Trophoblast cell (in vitro differentiated cells and primary cell): ENCODE data around the gene ELOVL4. TPM values are rescaled to one million over a fixed set of nuclear protein-coding genes. Genes with fewer than 3 reads are reported as not detected.
A peak's percentile ranks its signal among the peaks of the same experiment; 100 is the strongest.

Experiments used
- DNase-seq, 2 donors: peaks; one replicate each; pipeline ENCODE4 v3.0.0-alpha.2; 2016
- H2AFZ ChIP-seq: 2 replicates; pipeline ENCODE4 v1.6.1; 2013; ENCODE audit warnings: low read length, moderate library complexity, mild to moderate bottlenecking; ENCODE audit not compliant: insufficient read depth, poor library complexity
- H2AK5ac ChIP-seq: 2 replicates; pipeline ENCODE4 v1.6.1; 2013; ENCODE audit warnings: mild to moderate bottlenecking, low read length
- H2BK120ac ChIP-seq: 2 replicates; pipeline ENCODE4 v1.6.1; 2013; ENCODE audit warnings: low read length, mild to moderate bottlenecking, moderate library complexity; ENCODE audit not compliant: insufficient read depth, poor library complexity
- H2BK12ac ChIP-seq: 2 replicates; pipeline ENCODE4 v1.6.1; 2013; ENCODE audit warnings: mild to moderate bottlenecking, low read length, moderate library complexity
- H2BK5ac ChIP-seq: 2 replicates; pipeline ENCODE4 v1.6.1; 2013; ENCODE audit warnings: low read length, low read depth, moderate library complexity, mild to moderate bottlenecking; ENCODE audit not compliant: poor library complexity
- H3K14ac ChIP-seq: 2 replicates; pipeline ENCODE4 v1.6.1; 2013; ENCODE audit warnings: mild to moderate bottlenecking, low read length
- H3K18ac ChIP-seq: 2 replicates; pipeline ENCODE4 v1.6.1; 2013; ENCODE audit warnings: mild to moderate bottlenecking, low read length
- H3K23ac ChIP-seq: 2 replicates; pipeline ENCODE4 v1.6.1; 2013; ENCODE audit warnings: low read length
- H3K27ac ChIP-seq: 2 replicates; pipeline ENCODE4 v1.5.1; 2013; ENCODE audit warnings: low read depth, mild to moderate bottlenecking, inconsistent platforms, low read length, moderate library complexity
- H3K27me3 ChIP-seq: 2 replicates; pipeline ENCODE4 v1.6.1; 2013; ENCODE audit warnings: inconsistent platforms, mild to moderate bottlenecking, low read length, moderate library complexity; ENCODE audit not compliant: insufficient read depth
- H3K36me3 ChIP-seq, 2 experiments: 1 replicate in 1 of 2; 2 replicates in 1 of 2; pipeline ENCODE4 v1.6.1; 2013; ENCODE audit warnings: low read length in 2 of 2, mild to moderate bottlenecking in 2 of 2, moderate library complexity in 1 of 2; ENCODE audit not compliant: insufficient read depth in 2 of 2, control insufficient read depth in 1 of 2
- H3K4ac ChIP-seq: 2 replicates; pipeline ENCODE4 v1.6.1; 2013; ENCODE audit warnings: low read depth, mild to moderate bottlenecking, low read length, moderate library complexity
- H3K4me1 ChIP-seq, 2 experiments: 1 replicate in 1 of 2; 2 replicates in 1 of 2; pipeline ENCODE4 v1.6.1; 2013; ENCODE audit warnings: low read length in 2 of 2, mild to moderate bottlenecking in 2 of 2, moderate library complexity in 1 of 2; ENCODE audit not compliant: insufficient read depth in 2 of 2, control insufficient read depth in 1 of 2
- H3K4me2 ChIP-seq: 2 replicates; pipeline ENCODE4 v1.6.1; 2013; ENCODE audit warnings: inconsistent platforms, mild to moderate bottlenecking, low read length, moderate library complexity
- H3K4me3 ChIP-seq: 2 replicates; pipeline ENCODE4 v1.5.1; 2013; ENCODE audit warnings: mild to moderate bottlenecking, low read depth, low read length, inconsistent platforms
- H3K79me1 ChIP-seq: one replicate; pipeline ENCODE4 v1.6.1; 2013; ENCODE audit warnings: low read length
- H3K79me2 ChIP-seq: 2 replicates; pipeline ENCODE4 v1.6.1; 2013; ENCODE audit warnings: low read length, mild to moderate bottlenecking; ENCODE audit not compliant: control insufficient read depth, insufficient read depth, poor library complexity
- H3K9ac ChIP-seq: 2 replicates; pipeline ENCODE4 v1.6.1; 2013; ENCODE audit warnings: mild to moderate bottlenecking, low read length
- H3K9me3 ChIP-seq: 2 replicates; pipeline ENCODE4 v1.6.1; 2013; ENCODE audit warnings: low read depth, mild to moderate bottlenecking, control low read depth, inconsistent platforms, low read length; ENCODE audit not compliant: insufficient read depth
- H4K12ac ChIP-seq: 2 replicates; pipeline ENCODE4 v1.6.1; 2013; ENCODE audit warnings: low read depth, mild to moderate bottlenecking, low read length, moderate library complexity
- H4K8ac ChIP-seq: 2 replicates; pipeline ENCODE4 v1.6.1; 2013; ENCODE audit warnings: low read depth, mild to moderate bottlenecking, low read length, moderate library complexity
- H4K91ac ChIP-seq: one replicate; pipeline ENCODE4 v1.6.1; 2013; ENCODE audit warnings: low read depth, mild to moderate bottlenecking, low read length, moderate library complexity
- WGBS: extraction: QIAGEN DNeasy Blood & Tissue Kit; methylation state at CpG from one replicate; pipeline ENCODE4 v1.1.7; 2013; ENCODE audit warnings: missing lambda C conversion rate; ENCODE audit not compliant: insufficient read length, insufficient coverage; ENCODE audit errors: extremely low coverage; 5-methylcytosine and 5-hydroxymethylcytosine counted together
- polyA plus RNA-seq: library from polyadenylated mRNA; stranded (reverse); fragments of 200-250 nt; gene quantifications from 2 replicates; pipeline ENCODE4 v1.2.3, GENCODE V29; 2013

ELOVL4 gene
- polyA plus RNA-seq: 6.7 and 7.1 TPM in 2 replicates

- peaks cover 3% of the 10 kb centered on the region for H3K79me2 ChIP-seq
- peak within 1 kb of the TSS; percentile 21 for H4K12ac ChIP-seq
- no peak within 1 kb of the TSS for H2AK5ac ChIP-seq
- H3K36me3 ChIP-seq: no peaks in the 10 kb centered on the region
- no peak within 1 kb of the TSS for H3K23ac ChIP-seq
- H3K79me1 ChIP-seq: peaks cover 3% of the 10 kb centered on the region
- H3K14ac ChIP-seq: peak within 1 kb of the TSS; percentile 30
- H2BK5ac ChIP-seq: no peak within 1 kb of the TSS
- H3K9me3 ChIP-seq: no peaks in the 10 kb centered on the region
- no peak within 1 kb of the TSS for H2BK12ac ChIP-seq
- H3K27me3 ChIP-seq: no peaks in the 10 kb centered on the region
- DNase-seq: peak in 1 of 2 donors; percentile 24
- peak within 1 kb of the TSS; percentile 73 for H3K4me2 ChIP-seq
- H2AFZ ChIP-seq: peak within 1 kb of the TSS; percentile 58
- no peak within 1 kb of the TSS for H3K18ac ChIP-seq
- H3K9ac ChIP-seq: no peak within 1 kb of the TSS
- H3K27ac ChIP-seq: no peak within 1 kb of the TSS
- H4K8ac ChIP-seq: peak within 1 kb of the TSS; percentile 41
- no CpG with 5 or more reads among the region's 84 CpGs for WGBS
- peaks cover 5 to 8% of the 10 kb centered on the region in 2 experiments for H3K4me1 ChIP-seq
- peak within 1 kb of the TSS; percentile 78 for H3K4me3 ChIP-seq
- H4K91ac ChIP-seq: no peak within 1 kb of the TSS
- no peak within 1 kb of the TSS for H2BK120ac ChIP-seq
- no peak within 1 kb of the TSS for H3K4ac ChIP-seq
These were observed at the start of gene ELOVL4 for GRCh38 chr6:79947191-79948186. TSS of gene ELOVL4 (minus strand) at chr6:79947553. CDS start at chr6:79947279, 274 bp downstream.

- Histone ChIP-seq H3K79me2 (no peaks in the 10 kb centered on the region), H4K91ac (no peak overlapping the region), H2BK5ac (no peak overlapping the region), H3K4ac (no peak overlapping the region), H3K23ac (no peak overlapping the region), H3K14ac (no peak overlapping the region), H3K9me3 (peaks cover 2% of the 10 kb centered on the region), H3K18ac (no peak overlapping the region), H3K36me3 (no peaks in the 10 kb centered on the region), H4K8ac (no peak overlapping the region), H3K9ac (no peak overlapping the region), H3K27ac (no peak overlapping the region), H2BK120ac (no peak overlapping the region), H3K4me2 (no peak overlapping the region), H2AK5ac (no peak overlapping the region), H3K4me1 (no peaks in the 10 kb centered on the region), H2BK12ac (no peak overlapping the region), H3K79me1 (no peaks in the 10 kb centered on the region), H4K12ac (no peak overlapping the region), H3K4me3 (no peak overlapping the region), H3K27me3 (no peaks in the 10 kb centered on the region), H2AFZ (no peak overlapping the region)
- no peak for DNase-seq
These were observed 46.6 kb upstream of the ELOVL4 start for GRCh38 chr6:79993911-79994309.

DNA sequence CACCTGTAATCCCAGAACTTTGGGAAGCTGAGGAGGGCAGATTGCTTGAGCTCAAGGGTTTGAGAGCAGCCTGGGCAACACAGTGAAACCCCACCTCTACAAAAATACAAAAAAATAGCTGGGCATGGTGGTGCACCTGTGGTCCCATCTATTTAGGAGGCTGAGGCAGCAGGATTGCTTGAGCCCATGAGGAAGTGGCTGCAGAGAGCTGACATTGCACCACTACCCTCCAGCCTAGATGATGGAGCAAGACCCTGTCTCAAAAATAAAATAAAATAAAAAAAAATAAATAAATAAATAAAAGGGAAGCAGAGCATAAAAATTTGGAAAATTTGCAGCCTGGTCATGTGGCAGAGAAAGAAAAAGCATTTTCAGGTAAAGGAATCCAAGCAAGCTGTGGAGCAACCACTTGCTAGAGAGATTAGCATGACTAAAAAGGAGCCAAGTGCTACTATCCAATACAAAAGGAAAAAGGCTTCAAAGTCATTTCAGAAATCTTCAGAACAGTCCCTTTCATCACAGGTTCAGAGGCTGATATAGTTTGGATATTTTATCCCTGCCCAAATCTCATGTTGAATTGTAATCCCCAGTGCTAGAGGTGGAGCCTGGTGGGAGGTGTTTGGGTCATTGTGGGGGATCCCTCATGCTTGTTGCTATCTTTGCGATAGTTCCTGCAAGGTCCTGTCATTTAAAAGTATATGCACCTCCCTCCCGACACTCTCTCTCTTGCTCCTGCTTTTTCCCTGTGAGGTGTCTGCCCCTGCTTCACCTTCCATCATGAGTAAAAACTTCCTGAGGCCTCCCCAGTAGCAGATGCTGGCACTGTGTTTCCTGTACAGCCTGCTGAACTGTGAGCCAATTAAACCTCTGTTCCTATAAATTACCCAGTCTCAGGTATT lies 45.9 kb upstream of the ELOVL4 start:
- Histone ChIP-seq H3K4me2 (no peak overlapping the region), H3K79me1 (no peaks in the 10 kb centered on the region), H3K79me2 (no peaks in the 10 kb centered on the region), H3K9me3 (peaks cover 2% of the 10 kb centered on the region), H3K9ac (no peak overlapping the region), H3K4me3 (no peak overlapping the region), H4K91ac (no peak overlapping the region), H4K12ac (no peak overlapping the region), H3K14ac (no peak overlapping the region), H4K8ac (no peak overlapping the region), H3K4ac (no peak overlapping the region), H3K23ac (no peak overlapping the region), H3K27me3 (no peaks in the 10 kb centered on the region), H3K27ac (no peak overlapping the region), H2BK5ac (no peak overlapping the region), H2BK12ac (no peak overlapping the region), H2AK5ac (no peak overlapping the region), H3K18ac (no peak overlapping the region), H2AFZ (no peak overlapping the region), H3K36me3 (no peaks in the 10 kb centered on the region), H3K4me1 (no peaks in the 10 kb centered on the region), H2BK120ac (no peak overlapping the region)
- DNase-seq: no peak
- WGBS: no CpG with 5 or more reads among the region's 2 CpGs

DNA sequence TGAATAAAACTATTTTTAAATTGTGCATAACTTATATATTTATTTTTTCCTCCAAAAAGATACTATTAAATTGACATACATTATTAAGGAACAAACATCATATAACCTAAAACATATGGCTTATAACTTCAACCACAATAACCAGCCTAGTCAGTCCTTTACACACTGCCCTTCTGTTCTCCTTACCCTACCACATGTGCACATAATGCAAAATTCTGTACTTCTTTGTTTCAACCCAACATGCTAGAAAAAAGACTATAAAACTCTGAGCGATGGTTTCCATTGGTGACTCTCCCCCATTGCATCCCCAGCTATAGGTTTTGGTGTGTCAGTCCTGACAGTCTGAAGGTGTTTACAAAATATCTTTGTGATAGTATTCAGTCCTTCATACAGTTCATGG lies 42.3 kb upstream of the ELOVL4 start:
- Histone ChIP-seq H3K27ac (no peak overlapping the region), H3K4ac (no peak overlapping the region)
- WGBS: no CpG with 5 or more reads among the region's 1 CpG

More for the DNA sequence above, 42.3 kb upstream of the ELOVL4 start:
- H3K4me1 ChIP-seq: no peaks in the 10 kb centered on the region
- no peaks in the 10 kb centered on the region for H3K79me1 ChIP-seq
- no peak overlapping the region for H4K8ac ChIP-seq
- no peak overlapping the region for H2BK5ac ChIP-seq
- no peak overlapping the region for H4K91ac ChIP-seq
- no peak overlapping the region for H3K14ac ChIP-seq
- no peak overlapping the region for H3K18ac ChIP-seq
- no peaks in the 10 kb centered on the region for H3K79me2 ChIP-seq
- H3K23ac ChIP-seq: no peak overlapping the region
- no peak overlapping the region for H3K4me3 ChIP-seq
- no peak overlapping the region for H4K12ac ChIP-seq
- no peak overlapping the region for H2AFZ ChIP-seq
- H3K27me3 ChIP-seq: no peaks in the 10 kb centered on the region
- no peak overlapping the region for H2BK120ac ChIP-seq
- peaks cover 2% of the 10 kb centered on the region for H3K9me3 ChIP-seq
- no peak overlapping the region for H3K9ac ChIP-seq
- no peak overlapping the region for H2AK5ac ChIP-seq
- no peak for DNase-seq
- no peaks in the 10 kb centered on the region for H3K36me3 ChIP-seq
- no peak overlapping the region for H2BK12ac ChIP-seq
- no peak overlapping the region for H3K4me2 ChIP-seq
